DND-41 (cell line): ENCODE data around the gene C13orf46.

Experiments used
- EZH2 ChIP-seq: IDR thresholded peaks from 3 replicates; pipeline ENCODE4 v1.6.1; 2012; ENCODE audit warnings: borderline replicate concordance, low read depth, mild to moderate bottlenecking, moderate library complexity, low read length, inconsistent platforms; ENCODE audit not compliant: severe bottlenecking
- TF ChIP-seq, protein P1 (sequence below): IDR thresholded peaks from 2 replicates; pipeline ENCODE4 v1.5.1; 2012; ENCODE audit warnings: borderline replicate concordance, low read length, moderate library complexity, mild to moderate bottlenecking; ENCODE audit not compliant: poor library complexity, severe bottlenecking; ENCODE audit errors: extremely low read depth

- TF ChIP-seq, protein P1, sequence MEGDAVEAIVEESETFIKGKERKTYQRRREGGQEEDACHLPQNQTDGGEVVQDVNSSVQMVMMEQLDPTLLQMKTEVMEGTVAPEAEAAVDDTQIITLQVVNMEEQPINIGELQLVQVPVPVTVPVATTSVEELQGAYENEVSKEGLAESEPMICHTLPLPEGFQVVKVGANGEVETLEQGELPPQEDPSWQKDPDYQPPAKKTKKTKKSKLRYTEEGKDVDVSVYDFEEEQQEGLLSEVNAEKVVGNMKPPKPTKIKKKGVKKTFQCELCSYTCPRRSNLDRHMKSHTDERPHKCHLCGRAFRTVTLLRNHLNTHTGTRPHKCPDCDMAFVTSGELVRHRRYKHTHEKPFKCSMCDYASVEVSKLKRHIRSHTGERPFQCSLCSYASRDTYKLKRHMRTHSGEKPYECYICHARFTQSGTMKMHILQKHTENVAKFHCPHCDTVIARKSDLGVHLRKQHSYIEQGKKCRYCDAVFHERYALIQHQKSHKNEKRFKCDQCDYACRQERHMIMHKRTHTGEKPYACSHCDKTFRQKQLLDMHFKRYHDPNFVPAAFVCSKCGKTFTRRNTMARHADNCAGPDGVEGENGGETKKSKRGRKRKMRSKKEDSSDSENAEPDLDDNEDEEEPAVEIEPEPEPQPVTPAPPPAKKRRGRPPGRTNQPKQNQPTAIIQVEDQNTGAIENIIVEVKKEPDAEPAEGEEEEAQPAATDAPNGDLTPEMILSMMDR: no peak
- no peak for TF ChIP-seq EZH2
Observed at GRCh38 chr13:113922412-113923118, 51.3 kb downstream of the C13orf46 start.
